Activated CD8-positive, alpha-beta memory T cell treated with anti-CD3 and anti-CD28 coated beads for 48 hours (primary cell): ENCODE data around the gene MSRB3.

Source experiments
- DNase-seq, 3 experiments: peaks; one replicate each; pipeline ENCODE4 v3.0.0-alpha.2; 2020; ENCODE audit warnings: low read depth in 2 of 3, low spot score in 2 of 3

The MSRB3 gene

DNA sequence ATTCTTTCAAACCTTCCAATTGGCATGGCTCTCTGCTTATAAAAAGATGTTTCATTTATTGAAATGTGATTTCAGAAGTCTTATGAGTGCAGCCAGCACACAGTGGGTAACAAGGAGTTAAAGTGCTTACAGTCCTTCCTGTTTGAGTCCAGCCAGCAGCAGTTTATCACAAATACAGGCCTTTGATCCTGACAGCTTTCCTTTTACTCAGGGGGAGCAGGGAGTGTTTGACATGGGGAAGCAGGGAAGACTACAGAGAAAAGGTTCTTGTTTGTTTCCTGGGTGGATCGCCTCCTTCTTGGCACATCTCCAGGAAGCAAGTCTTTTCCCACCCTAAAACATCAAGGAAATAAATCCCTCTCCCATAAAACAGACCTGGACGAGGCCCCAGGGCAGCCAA is 216.1 kb downstream of the MSRB3 start:
- no peak for DNase-seq

DNA sequence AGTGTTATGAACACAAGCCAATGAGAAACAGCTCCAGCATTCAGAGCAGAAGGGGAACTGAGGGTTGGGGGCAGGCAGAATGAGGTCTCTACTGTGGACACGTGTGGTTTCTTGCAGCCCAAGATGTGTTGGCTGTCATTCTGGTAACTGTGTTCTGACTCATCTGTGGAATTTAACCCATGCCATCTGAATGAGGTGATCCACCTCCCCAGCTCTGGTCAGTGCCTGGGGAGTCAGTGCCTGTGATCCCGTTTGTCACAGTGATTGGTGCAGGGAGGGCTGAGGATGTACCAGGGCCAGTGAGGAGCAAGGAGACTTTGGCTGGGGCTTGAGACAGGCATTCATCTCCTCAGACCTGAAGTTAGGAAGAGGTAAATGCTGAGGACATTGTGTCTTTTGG is 216.8 kb downstream of the MSRB3 start:
- no peak for DNase-seq

DNA sequence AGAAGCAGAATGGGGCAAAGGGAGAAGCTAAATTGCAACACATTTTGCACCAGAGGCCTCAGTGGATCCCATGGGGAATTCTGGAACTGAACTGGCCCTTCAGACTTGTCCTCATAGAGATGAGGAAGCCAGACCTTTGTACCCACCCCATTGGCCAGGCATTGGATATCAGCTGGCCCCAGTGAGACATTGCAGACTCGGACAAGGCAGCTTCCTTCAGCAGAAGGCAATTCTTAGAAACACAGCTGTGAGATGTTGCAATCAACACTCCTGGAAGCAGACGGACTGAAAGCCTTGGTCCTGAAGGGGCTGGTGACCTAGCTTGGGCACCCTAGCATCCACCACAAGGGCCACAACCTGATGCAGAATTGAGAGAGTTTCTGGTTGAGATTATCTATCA is 218.1 kb downstream of the MSRB3 start:
- no peak for DNase-seq

DNA sequence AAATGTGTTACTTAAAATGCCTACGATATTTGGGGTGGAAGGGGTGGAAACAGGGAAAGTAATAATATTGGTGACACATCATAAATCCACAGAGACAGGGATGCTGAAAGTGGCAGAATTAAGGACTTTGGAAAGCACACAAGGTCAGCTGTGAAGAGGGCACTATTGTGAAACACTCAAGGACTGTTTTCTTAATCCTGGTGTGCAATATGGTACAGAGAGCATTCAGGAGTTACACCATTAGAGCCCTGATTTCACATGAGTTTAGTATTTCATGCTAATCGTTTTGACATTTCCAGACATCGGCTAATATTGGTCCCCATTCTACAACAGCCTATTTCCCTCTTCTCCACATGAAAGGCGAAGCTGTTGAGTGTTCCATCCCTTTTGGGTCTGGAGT is 219.2 kb downstream of the MSRB3 start:
- DNase-seq = no peak

DNA sequence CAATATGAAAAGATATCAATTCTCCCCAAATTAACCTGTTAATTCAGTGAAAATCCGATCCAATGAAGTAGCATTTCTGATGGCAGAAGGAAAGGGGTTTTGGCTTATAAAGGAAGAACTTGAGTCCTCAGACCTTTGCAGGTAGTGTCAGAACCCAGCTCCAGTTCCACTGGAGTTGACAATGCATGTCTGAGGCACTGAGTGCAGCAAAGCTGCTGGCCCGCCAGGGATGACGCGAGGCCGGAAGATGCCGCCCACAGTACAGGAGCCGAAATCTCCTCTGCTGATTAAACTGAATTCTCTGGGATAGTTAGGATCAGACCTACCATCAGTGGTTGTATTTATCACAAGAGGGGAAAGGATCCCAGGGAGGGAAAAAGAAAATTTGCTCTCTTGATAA is 220.7 kb downstream of the MSRB3 start:
- DNase-seq = no peak

- no peak for DNase-seq
Observed at GRCh38 chr12:65500091-65500900, 221.8 kb downstream of the MSRB3 start.

- no peak for DNase-seq
Observed at GRCh38 chr12:65501093-65501621, 222.7 kb downstream of the MSRB3 start.

- DNase-seq = no peak
Observed at GRCh38 chr12:65501935-65502334, 223.5 kb downstream of the MSRB3 start.

- no peak for DNase-seq
Observed at GRCh38 chr12:65504417-65504816, 225.9 kb downstream of the MSRB3 start.

GRCh38 chr12:65505386-65506121 is 227.1 kb downstream of the MSRB3 start:
- no peak for DNase-seq

DNA sequence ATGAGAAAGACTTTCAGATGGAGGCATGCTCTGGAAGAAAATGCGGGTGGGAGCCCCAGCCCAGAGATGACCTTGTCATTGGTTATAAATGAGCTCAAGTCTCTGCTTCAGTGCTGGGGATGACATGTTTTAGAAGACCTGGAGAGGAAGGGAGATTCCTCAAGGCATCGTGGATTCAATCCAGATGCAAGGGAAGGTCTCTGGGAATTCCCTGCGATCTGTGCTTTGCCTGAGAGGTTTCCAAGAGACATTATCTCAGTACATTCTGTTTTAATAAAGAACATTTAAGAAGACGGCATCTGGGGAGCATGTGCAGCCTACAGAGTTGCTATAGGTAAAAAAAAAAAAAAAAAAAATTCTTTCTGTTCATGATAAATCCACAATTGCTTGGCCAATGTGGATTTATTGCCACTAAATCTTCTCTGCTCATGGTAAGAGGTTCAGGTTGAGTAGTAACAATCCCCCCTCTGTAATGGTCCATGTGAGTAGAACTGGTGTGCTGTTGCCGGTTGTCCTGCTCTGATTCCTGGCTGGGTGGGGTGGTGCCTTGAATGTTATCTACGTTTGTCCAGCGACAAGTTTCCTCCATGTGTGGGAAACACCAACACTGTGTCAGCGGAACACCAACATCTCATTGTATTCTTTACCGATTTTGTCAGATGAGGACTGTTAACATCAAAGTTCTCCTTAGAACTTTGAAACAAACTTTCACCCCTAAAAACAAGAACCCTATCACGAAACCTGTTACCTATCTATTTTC is 230.0 kb downstream of the MSRB3 start:
- no peak for DNase-seq

- DNase-seq = no peak
Observed at GRCh38 chr12:65510007-65510406, 231.5 kb downstream of the MSRB3 start.

GRCh38 chr12:65510584-65511050 is 232.1 kb downstream of the MSRB3 start:
- no peak for DNase-seq

- no peak for DNase-seq
Observed at GRCh38 chr12:65511134-65511834, 232.8 kb downstream of the MSRB3 start.

GRCh38 chr12:65511912-65512311 is 233.4 kb downstream of the MSRB3 start:
- DNase-seq = no peak
